PC-3 (cell line): ENCODE results near the gene TSHZ3.

Source experiments
- EZH2 ChIP-seq: fragments of 300-600 bp; sonication (generic); IDR thresholded peaks from one replicate; pipeline ENCODE4 v1.6.1; 2017; ENCODE audit warnings: antibody characterized with exemption, mild to moderate bottlenecking, low read length; ENCODE audit not compliant: unreplicated experiment
- TF ChIP-seq, protein P1 (sequence below): fragments of 300-600 bp; sonication (generic); conservative IDR thresholded peaks from 2 replicates; pipeline ENCODE4 v1.5.1; 2017; ENCODE audit warnings: antibody characterized with exemption, low read depth, mild to moderate bottlenecking, low read length

DNA sequence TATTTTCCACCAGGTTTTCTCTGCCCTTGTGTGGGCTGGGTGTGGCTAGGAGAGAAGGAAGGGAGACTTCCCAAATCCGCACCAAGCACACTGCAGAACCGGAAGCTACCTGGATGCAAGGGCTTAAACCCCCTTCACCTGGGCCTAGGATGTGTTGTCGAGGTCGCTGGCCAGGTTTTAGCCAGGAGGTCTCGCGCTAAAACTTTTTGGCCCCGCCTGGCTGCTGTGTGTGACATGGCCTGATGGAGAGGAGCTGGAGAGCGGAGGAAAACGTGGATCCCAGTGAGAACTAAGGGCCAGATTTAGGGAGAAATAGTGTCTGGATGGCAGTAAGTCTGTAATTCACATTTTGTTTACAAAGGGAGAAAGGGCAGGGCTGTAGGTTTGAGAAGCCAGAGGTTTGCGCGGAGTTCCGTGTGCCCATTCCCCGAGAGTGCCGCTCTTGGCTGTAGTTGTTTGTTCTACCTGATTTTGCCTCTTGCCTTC is 3.1 kb upstream of the TSHZ3 start:
- TF ChIP-seq, protein P1, sequence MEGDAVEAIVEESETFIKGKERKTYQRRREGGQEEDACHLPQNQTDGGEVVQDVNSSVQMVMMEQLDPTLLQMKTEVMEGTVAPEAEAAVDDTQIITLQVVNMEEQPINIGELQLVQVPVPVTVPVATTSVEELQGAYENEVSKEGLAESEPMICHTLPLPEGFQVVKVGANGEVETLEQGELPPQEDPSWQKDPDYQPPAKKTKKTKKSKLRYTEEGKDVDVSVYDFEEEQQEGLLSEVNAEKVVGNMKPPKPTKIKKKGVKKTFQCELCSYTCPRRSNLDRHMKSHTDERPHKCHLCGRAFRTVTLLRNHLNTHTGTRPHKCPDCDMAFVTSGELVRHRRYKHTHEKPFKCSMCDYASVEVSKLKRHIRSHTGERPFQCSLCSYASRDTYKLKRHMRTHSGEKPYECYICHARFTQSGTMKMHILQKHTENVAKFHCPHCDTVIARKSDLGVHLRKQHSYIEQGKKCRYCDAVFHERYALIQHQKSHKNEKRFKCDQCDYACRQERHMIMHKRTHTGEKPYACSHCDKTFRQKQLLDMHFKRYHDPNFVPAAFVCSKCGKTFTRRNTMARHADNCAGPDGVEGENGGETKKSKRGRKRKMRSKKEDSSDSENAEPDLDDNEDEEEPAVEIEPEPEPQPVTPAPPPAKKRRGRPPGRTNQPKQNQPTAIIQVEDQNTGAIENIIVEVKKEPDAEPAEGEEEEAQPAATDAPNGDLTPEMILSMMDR = no peak
- no peak for TF ChIP-seq EZH2
